ENCODE measurements around the gene ITPRIPL2.

Gene ITPRIPL2

DNA sequence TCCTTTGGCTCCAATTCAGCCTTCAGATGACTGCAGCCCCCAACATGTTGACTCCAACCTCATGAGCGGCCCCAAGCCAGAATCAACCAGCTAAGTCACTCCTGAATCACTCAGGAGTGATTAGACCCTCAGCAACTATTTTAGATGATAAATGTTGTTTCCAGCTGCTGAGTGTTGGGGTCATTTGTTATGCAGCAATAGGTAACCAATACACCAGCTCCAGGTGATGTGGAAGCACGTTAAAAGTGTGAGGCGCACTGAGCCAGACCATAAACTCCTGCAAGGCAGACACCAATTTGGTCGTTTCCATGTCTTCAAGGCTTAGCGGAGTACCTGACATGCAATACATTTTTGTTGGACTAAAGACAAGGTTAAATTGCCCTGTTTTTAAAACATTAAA lies 28.9 kb upstream of the ITPRIPL2 start:
- no peak for DNase-seq (ENCODE audit: low spot score)
- ChIA-PET CTCF (interaction anchor here (0.7 to 1.7 kb wide), 4 partner anchors 10 to 418 kb away, joined by 3 to 9 read pairs (median 4); partner anchors contain the start of gene TMC7), POLR2A (ENCODE audit: low non-redundant PET) (no interaction called here)
- H3K27ac ChIP-seq = no peak overlapping the region
- TF ChIP-seq, protein P1, sequence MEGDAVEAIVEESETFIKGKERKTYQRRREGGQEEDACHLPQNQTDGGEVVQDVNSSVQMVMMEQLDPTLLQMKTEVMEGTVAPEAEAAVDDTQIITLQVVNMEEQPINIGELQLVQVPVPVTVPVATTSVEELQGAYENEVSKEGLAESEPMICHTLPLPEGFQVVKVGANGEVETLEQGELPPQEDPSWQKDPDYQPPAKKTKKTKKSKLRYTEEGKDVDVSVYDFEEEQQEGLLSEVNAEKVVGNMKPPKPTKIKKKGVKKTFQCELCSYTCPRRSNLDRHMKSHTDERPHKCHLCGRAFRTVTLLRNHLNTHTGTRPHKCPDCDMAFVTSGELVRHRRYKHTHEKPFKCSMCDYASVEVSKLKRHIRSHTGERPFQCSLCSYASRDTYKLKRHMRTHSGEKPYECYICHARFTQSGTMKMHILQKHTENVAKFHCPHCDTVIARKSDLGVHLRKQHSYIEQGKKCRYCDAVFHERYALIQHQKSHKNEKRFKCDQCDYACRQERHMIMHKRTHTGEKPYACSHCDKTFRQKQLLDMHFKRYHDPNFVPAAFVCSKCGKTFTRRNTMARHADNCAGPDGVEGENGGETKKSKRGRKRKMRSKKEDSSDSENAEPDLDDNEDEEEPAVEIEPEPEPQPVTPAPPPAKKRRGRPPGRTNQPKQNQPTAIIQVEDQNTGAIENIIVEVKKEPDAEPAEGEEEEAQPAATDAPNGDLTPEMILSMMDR (conservative IDR thresholded peaks at IDR 0.05; ENCODE audit: low read depth) = no peak

DNA sequence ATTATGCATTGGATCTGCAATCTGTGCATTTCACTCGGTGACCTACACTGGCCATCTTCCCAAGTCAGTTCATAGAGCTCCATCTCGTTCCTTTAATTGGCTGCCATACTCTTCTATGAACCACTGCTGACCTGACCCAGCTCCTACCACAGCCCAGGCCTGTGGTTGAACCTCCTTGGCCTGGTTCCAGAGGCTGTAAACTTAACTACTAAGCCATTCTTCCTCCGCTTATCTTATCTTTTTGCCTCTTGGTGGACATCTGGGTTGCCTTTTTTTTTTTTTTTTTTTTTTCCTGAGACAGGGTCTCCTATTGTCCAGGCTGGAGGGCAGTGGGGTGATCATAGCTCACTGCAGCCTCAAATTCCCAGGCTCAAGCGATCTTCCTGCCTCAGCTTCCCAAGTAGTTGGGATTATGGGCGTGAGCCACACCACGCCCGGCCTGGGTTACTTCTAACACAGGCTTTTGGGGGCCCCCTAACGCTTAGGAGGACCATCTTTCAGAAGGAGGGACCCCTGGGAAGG lies 28.0 kb upstream of the ITPRIPL2 start:
- no peak for DNase-seq (ENCODE audit: low spot score)
- CTCF ChIA-PET = interaction anchor here (0.5 to 1.7 kb wide), 28 partner anchors 9 to 492 kb away, joined by 3 to 10 read pairs (median 4); no protein-coding TSS in a partner anchor
- POLR2A ChIA-PET (ENCODE audit: low non-redundant PET) = no interaction called here
- no peak overlapping the region for H3K27ac ChIP-seq
- TF ChIP-seq, protein P1 (conservative IDR thresholded peaks at IDR 0.05; ENCODE audit: low read depth) = no peak

DNA sequence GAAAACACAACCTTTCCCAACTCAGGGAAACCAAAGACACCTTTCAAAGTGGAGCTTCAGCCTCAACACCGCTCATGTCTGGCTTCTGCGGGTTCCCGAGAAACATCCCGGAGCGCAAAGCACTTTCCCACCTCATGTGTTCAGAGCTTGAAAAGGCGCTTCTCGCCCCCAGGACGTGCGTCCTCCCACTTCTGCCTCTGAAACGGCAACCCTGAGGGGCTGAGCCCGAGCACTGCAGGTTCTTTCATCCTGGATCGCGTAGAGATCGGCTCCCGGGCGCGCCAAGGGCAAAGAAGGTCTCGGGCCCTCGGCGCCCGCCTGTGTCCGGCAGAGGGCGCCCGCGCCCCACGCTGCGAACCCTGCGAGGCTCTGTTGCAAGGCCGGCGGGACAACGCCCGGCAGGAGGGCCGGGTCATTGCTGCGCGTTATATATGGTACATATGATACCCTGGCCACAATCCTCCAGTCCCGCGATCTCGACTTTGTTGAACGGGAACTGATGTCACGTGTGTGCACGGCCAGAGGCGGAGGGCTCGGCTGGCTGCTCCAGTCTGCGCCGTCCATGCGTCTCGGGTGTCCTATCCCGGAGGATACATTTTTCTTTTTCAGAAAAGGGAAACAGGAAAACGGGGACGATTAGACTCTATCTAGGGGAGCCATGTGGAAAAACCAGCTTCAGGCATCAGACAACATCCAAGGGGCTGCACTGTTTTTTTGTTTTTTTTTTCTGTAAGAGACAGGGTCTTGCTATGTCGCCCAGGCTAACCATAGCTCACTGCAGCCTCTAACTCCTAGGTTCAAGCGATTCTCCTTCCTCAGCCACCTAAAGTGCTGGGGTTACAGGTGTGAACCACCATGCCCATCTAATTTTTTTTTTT lies 27.2 kb upstream of the ITPRIPL2 start:
- CTCF ChIA-PET = interaction anchor here (0.5 to 1.7 kb wide), 33 partner anchors 8 to 718 kb away, joined by 3 to 10 read pairs (median 3); no protein-coding TSS in a partner anchor
- H3K27ac ChIP-seq = peak overlapping the region; percentile 49
- POLR2A ChIA-PET (ENCODE audit: low non-redundant PET) = no interaction called here
- DNase-seq (ENCODE audit: low spot score) = peak; percentile 81
- TF ChIP-seq, protein P1 (conservative IDR thresholded peaks at IDR 0.05; ENCODE audit: low read depth) = peak; percentile 98

DNA sequence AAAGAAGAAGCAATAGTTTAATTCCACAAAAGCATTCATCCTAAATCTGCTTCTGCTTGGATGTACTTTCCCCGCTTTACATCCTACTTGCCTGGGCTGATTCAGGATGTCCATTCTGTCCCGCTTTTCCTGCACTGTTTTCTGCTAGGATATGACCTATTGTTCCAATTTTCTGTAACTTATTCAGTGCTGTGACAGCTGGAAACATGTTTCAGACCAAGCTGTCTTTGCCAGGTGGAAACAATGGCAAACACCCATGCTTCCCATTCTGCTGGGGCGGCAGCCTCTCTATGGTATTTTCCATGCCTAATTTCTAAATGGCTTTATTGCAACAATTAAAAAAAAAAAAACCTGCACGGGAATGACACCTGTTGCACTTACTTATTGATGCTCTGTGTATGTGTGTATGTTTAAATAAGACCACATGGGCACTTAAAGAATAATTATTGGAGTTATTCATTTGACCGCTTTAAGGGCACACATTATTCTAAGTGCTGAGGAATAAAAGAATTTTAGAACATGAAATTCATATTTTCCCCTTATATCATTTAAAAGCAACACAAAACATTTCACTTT lies 25.3 kb upstream of the ITPRIPL2 start:
- ChIA-PET POLR2A (ENCODE audit: low non-redundant PET) (no interaction called here), CTCF (interaction anchor here (0.7 kb wide), 2 partner anchors 211 to 436 kb away, joined by 3 to 4 read pairs; no protein-coding TSS in a partner anchor)
- no peak for DNase-seq (ENCODE audit: low spot score)
- TF ChIP-seq, protein P1 (conservative IDR thresholded peaks at IDR 0.05; ENCODE audit: low read depth) = no peak
- no peak overlapping the region for H3K27ac ChIP-seq

DNA sequence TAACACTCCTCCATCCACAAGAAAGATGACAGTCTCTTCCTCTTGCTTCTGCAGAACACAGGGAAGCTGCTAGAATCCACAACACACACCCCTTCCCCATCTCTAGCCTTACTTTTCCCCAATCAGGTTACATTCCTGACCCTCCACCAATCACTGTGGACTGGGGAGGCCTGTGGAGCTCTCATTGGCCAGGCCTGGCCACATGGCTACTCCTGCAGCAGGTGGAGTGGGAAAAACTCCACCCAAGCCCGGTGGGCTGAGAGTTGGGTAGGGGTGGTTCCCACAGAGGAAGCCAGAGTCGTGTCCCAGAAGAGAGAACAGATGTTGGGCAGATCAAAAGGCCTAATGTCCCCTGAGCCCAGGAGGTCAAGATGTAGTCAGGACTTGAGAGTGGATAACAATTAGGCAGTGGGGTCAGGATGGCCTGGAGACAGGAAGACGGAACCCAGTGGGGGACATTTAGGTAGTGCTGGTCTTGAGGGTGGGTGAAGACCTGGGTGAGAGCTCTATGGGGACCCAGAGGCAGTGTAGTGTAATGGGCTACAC lies 24.3 kb upstream of the ITPRIPL2 start:
- CTCF ChIA-PET = no interaction called here
- POLR2A ChIA-PET (ENCODE audit: low non-redundant PET) = no interaction called here
- H3K27ac ChIP-seq = no peak overlapping the region
- TF ChIP-seq, protein P1 (conservative IDR thresholded peaks at IDR 0.05; ENCODE audit: low read depth) = no peak
- DNase-seq (ENCODE audit: low spot score) = no peak

DNA sequence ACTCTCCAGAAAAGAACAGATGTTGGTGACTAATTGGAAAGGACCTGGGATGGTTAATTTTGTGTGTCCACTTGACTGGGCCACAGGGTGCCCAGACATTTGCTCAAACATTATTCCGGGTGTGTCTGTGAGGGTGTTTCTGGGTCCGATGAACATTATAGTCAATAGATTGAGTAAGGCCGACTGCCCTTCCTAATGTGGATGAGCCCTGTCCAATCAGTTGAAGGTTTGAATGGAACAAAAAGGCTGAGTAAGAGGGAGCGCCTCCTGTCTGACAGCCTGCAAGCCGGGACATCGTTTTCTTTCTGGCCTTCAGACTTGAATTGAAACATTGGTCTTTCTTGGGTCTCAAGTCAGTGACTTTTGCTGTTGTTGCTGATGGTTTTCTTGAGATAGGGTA lies 22.8 kb upstream of the ITPRIPL2 start:
- ChIA-PET CTCF (no interaction called here), POLR2A (ENCODE audit: low non-redundant PET) (no interaction called here)
- no peak overlapping the region for H3K27ac ChIP-seq
- DNase-seq (ENCODE audit: low spot score) = no peak
- TF ChIP-seq, protein P1 (conservative IDR thresholded peaks at IDR 0.05; ENCODE audit: low read depth) = no peak
